ENCODE results near the gene PHF20. TPM values are rescaled to one million over a fixed set of nuclear protein-coding genes. Genes with fewer than 3 reads are reported as not detected.

PHF20 gene
- total and polyA plus RNA-seq, 2 of the 13 experiments (the other 11 are each of a cell fraction or from before 2014, with no cell fraction given), result 22.8 to 34.1 TPM

- intact Hi-C loops (cut with micrococcal nuclease; ENCODE audit: unreplicated experiment), result loop anchor here (1.0 to 5.0 kb wide), 4 partner anchors 30 to 143 kb away; partner anchors contain the start of genes NFS1, PHF20, ROMO1 and SPAG4
- H3K36me3 ChIP-seq (replicated peaks in 1 of 2; ENCODE audit: control insufficient read depth in 1 of 2, insufficient read depth in 2 of 2, low read length in 2 of 2), result peaks cover 14 to 28% of the 10 kb centered on the region in 2 experiments
- H3K4me2 ChIP-seq (ENCODE audit: low read depth, low read length), result peak within 1 kb of the TSS; percentile 98
- FAIRE-seq (peak; percentile 95), DNase-seq (ENCODE audit: low spot score) (peak; percentile 100), ATAC-seq (peak; percentile 90)
- no peaks in the 10 kb centered on the region; a peak in 1 of 5 replicates for H3K27me3 ChIP-seq (ENCODE audit: control insufficient read depth in 1 of 2, insufficient read depth in 2 of 2, low read length in 2 of 2)
- H3K79me2 ChIP-seq (ENCODE audit: insufficient read depth, low read length), result peaks cover 59% of the 10 kb centered on the region
- H2AFZ ChIP-seq (ENCODE audit: low read length), result peak within 1 kb of the TSS; percentile 16
- in situ Hi-C loops (cut with HindIII; ENCODE audit: extremely low pct_ligation_motif_present, low pct_unique_long_range_greater_than_20kb), result loop anchor here (5.0 kb wide), 1 partner anchor 140 kb away; no protein-coding TSS in a partner anchor
- H3K9ac ChIP-seq (ENCODE audit: insufficient read depth, low read depth, low read length), result peak within 1 kb of the TSS; percentile 100
- no TSS peak for BruUV-seq (replicated peaks)
- WGBS (ENCODE audit: low lambda C conversion rate), result 2% methylated on average over 66 of the region's 66 CpGs
- CTCF ChIA-PET (ENCODE audit: low intra/inter-chr PET ratio, low total read pairs), result no interaction called here
- POLR2A ChIA-PET, result interaction anchor here (0.5 to 8.6 kb wide), 92 partner anchors 10 to 1931 kb away, joined by 3 to 461 read pairs (median 5); partner anchors contain the start of genes CEP250, CHMP4B, CPNE1 and EIF2S2
- H3K9me3 ChIP-seq (ENCODE audit: low read length), result no peaks in the 10 kb centered on the region
- H3K27ac ChIP-seq (ENCODE audit: extremely low read length, insufficient read depth, low read length), result peak within 1 kb of the TSS; percentile 96
- H3K4me3 ChIP-seq (replicated peaks in 1 of 3; ENCODE audit: insufficient read depth in 1 of 3, low read depth in 2 of 3, low read length in 3 of 3), result peak within 1 kb of the TSS; percentile 90 to 92 (median 91)
- H3K4me1 ChIP-seq (ENCODE audit: insufficient read depth, low read length), result peaks cover 50% of the 10 kb centered on the region
- peaks cover 45% of the 10 kb centered on the region for H4K20me1 ChIP-seq (ENCODE audit: insufficient read depth, low read length)
- TF ChIP-seq ZNF263 (CRISPR knock-in tag; IDR thresholded peaks at IDR 0.05) (no peak; the same call in none of the 2 replicates), PITX1 (CRISPR knock-in tag; IDR thresholded peaks at IDR 0.05) (peak; percentile 95), ZNF367 (CRISPR knock-in tag; IDR thresholded peaks at IDR 0.05; ENCODE audit: borderline replicate concordance) (peak; percentile 96; the same call in 1 of the 2 replicates), ZNF569 (CRISPR knock-in tag; IDR thresholded peaks at IDR 0.05; ENCODE audit: borderline replicate concordance) (0 out of 2 replicates have a peak, but pooled peaks have one; percentile 26), SP4 (CRISPR knock-in tag; IDR thresholded peaks at IDR 0.05) (peak; percentile 75), PRDM15 (CRISPR knock-in tag; IDR thresholded peaks at IDR 0.05) (peak; percentile 81), ZBTB10 (CRISPR knock-in tag; IDR thresholded peaks at IDR 0.05; ENCODE audit: borderline replicate concordance) (no peak; the same call in none of the 2 replicates), NBN (conservative IDR thresholded peaks at IDR 0.05) (no peak), RBM22 (optimal IDR thresholded peaks at IDR 0.05; ENCODE audit: low read length) (peak; percentile 12), GATAD2A (CRISPR knock-in tag; IDR thresholded peaks at IDR 0.05) (peak; percentile 89), ZMYM3 (CRISPR knock-in tag; IDR thresholded peaks at IDR 0.05) (peak; percentile 86), MAFG (CRISPR knock-in tag; IDR thresholded peaks at IDR 0.05) (no peak), SCMH1 (CRISPR knock-in tag; IDR thresholded peaks at IDR 0.05; ENCODE audit: borderline replicate concordance) (no peak), ZSCAN12 (CRISPR knock-in tag; IDR thresholded peaks at IDR 0.05) (peak; percentile 98), NFE2 (CRISPR knock-in tag; IDR thresholded peaks at IDR 0.05) (peak; percentile 79), U2AF1 (optimal IDR thresholded peaks at IDR 0.05; ENCODE audit: low read depth, low read length) (peak; percentile 99), TCF7 (IDR thresholded peaks at IDR 0.05; ENCODE audit: low read depth) (0 out of 2 replicates have a peak, but pooled peaks have one; percentile 24), HDAC2 (CRISPR knock-in tag; IDR thresholded peaks at IDR 0.05) (peak; percentile 94)
These were observed 29.7 kb upstream of the PHF20 start, which contains the start of gene RBM39 for GRCh38 chr20:35741892-35742740. TSS of gene RBM39 (minus strand) at chr20:35742260. CDS start at chr20:35740874, 1,386 bp downstream.
